Measurements from ENCODE around the gene ST7.

DNA sequence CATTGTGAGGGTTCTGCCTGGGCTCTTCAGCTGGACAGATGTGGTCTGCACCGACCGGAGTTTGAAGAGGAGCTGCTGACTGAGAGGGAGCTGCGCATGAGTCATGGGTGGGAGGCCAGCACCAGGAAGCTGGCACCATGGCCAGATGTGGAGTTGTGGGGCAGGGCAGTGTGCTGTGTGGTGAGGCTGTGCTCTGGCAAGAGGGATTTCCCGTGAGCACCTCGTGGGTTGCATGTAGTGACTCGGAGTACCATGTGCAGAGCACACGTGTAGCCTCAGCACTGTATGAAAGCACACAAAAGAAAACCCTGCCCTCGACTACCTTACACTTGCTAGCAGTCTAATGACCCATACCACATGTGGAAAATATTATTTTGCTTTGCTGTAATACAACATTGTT is 266.2 kb downstream of the ST7 start:
- TF ChIP-seq RNF2 (conservative IDR thresholded peaks at IDR 0.05; ENCODE audit: low read depth), result no peak
- no peak for TF ChIP-seq TAF1 (CRISPR knock-in tag; IDR thresholded peaks at IDR 0.05)
- TF ChIP-seq ZNF274 (CRISPR knock-in tag; IDR thresholded peaks at IDR 0.05), result no peak
- TF ChIP-seq RAD51 (IDR thresholded peaks at IDR 0.05; ENCODE audit: borderline replicate concordance), result no peak
- TF ChIP-seq SMAD3 (CRISPR knock-in tag; IDR thresholded peaks at IDR 0.05), result no peak
- TF ChIP-seq MAX (IDR thresholded peaks at IDR 0.05), result no peak
- TF ChIP-seq ZFP36L1 (CRISPR knock-in tag; IDR thresholded peaks at IDR 0.05), result no peak
- TF ChIP-seq MTF1 (CRISPR knock-in tag; IDR thresholded peaks at IDR 0.05), result no peak
- no peak for TF ChIP-seq ELF4 (CRISPR knock-in tag; IDR thresholded peaks at IDR 0.05; ENCODE audit: borderline replicate concordance)
- TF ChIP-seq HCFC1 (IDR thresholded peaks at IDR 0.05; ENCODE audit: low read depth, low read length), result no peak
